HUES6 (cell line): ENCODE data around the gene SIX6.

Experiments used
- H3K27ac ChIP-seq: 2 replicates; pipeline ENCODE4 v1.7.0; 2013; ENCODE audit warnings: low read depth, mild to moderate bottlenecking, low read length, inconsistent platforms
- H3K27me3 ChIP-seq: 2 replicates; pipeline ENCODE4 v1.6.1; 2013; ENCODE audit warnings: low read length; ENCODE audit not compliant: control insufficient read depth, insufficient read depth
- H3K36me3 ChIP-seq: 2 replicates; pipeline ENCODE4 v1.6.1; 2013; ENCODE audit warnings: low read length; ENCODE audit not compliant: control insufficient read depth, insufficient read depth
- H3K4me1 ChIP-seq: 2 replicates; pipeline ENCODE4 v1.6.1; 2013; ENCODE audit warnings: low read length; ENCODE audit not compliant: control insufficient read depth, insufficient read depth
- H3K4me3 ChIP-seq: 2 replicates; pipeline ENCODE4 v1.5.1; 2013; ENCODE audit warnings: low read depth, low read length
- H3K9ac ChIP-seq: one replicate; pipeline ENCODE4 v1.6.1; 2013; ENCODE audit warnings: mild to moderate bottlenecking, low read length
- H3K9me3 ChIP-seq: 2 replicates; pipeline ENCODE4 v1.6.1; 2013; ENCODE audit warnings: low read depth, low read length; ENCODE audit not compliant: control insufficient read depth, insufficient read depth

The SIX6 gene

GRCh38 chr14:60506010-60506409 is 2.9 kb upstream of the SIX6 start:
- Histone ChIP-seq H3K4me3 (peak overlapping the region; percentile 48; the same call in 1 of the 2 replicates), H3K27me3 (peaks cover 100% of the 10 kb centered on the region), H3K36me3 (no peaks in the 10 kb centered on the region), H3K9ac (no peak overlapping the region), H3K9me3 (no peaks in the 10 kb centered on the region), H3K27ac (no peak overlapping the region), H3K4me1 (peaks cover 28% of the 10 kb centered on the region)

GRCh38 chr14:60506462-60506984 is 2.4 kb upstream of the SIX6 start:
- Histone ChIP-seq H3K4me3 (peak overlapping the region; percentile 48), H3K27ac (no peak overlapping the region), H3K36me3 (no peaks in the 10 kb centered on the region), H3K9ac (no peak overlapping the region), H3K27me3 (peaks cover 100% of the 10 kb centered on the region), H3K9me3 (no peaks in the 10 kb centered on the region), H3K4me1 (peaks cover 33% of the 10 kb centered on the region)

- Histone ChIP-seq H3K27ac (no peak overlapping the region), H3K9ac (no peak overlapping the region), H3K36me3 (no peaks in the 10 kb centered on the region), H3K4me3 (peak overlapping the region; percentile 48), H3K9me3 (no peaks in the 10 kb centered on the region), H3K4me1 (peaks cover 33% of the 10 kb centered on the region), H3K27me3 (peaks cover 100% of the 10 kb centered on the region)
Observed at GRCh38 chr14:60506985-60507829, 1.7 kb upstream of the SIX6 start.

- H3K36me3 ChIP-seq: no peaks in the 10 kb centered on the region
- peaks cover 39% of the 10 kb centered on the region for H3K4me1 ChIP-seq
- H3K4me3 ChIP-seq: peak overlapping the region; percentile 61
- H3K27me3 ChIP-seq: peaks cover 100% of the 10 kb centered on the region
- no peak overlapping the region for H3K27ac ChIP-seq
- H3K9ac ChIP-seq: no peak overlapping the region
- no peaks in the 10 kb centered on the region for H3K9me3 ChIP-seq
Observed at GRCh38 chr14:60508363-60508706, 611 bp upstream of the SIX6 start.

- no peak overlapping the region for H3K27ac ChIP-seq
- peaks cover 100% of the 10 kb centered on the region for H3K27me3 ChIP-seq
- H3K9ac ChIP-seq: no peak overlapping the region
- no peaks in the 10 kb centered on the region for H3K9me3 ChIP-seq
- no peaks in the 10 kb centered on the region for H3K36me3 ChIP-seq
- H3K4me1 ChIP-seq: peaks cover 39% of the 10 kb centered on the region
- H3K4me3 ChIP-seq: peak overlapping the region; percentile 61
Observed at GRCh38 chr14:60509438-60510253, 700 bp downstream of the SIX6 start.

- Histone ChIP-seq H3K27me3 (peaks cover 99% of the 10 kb centered on the region), H3K4me3 (peak overlapping the region; percentile 61; the same call in 1 of the 2 replicates), H3K9ac (no peak overlapping the region), H3K4me1 (peaks cover 39% of the 10 kb centered on the region), H3K9me3 (no peaks in the 10 kb centered on the region), H3K27ac (no peak overlapping the region), H3K36me3 (no peaks in the 10 kb centered on the region)
Observed at GRCh38 chr14:60510254-60510950, 1.5 kb downstream of the SIX6 start.

GRCh38 chr14:60510951-60511599 is 2.1 kb downstream of the SIX6 start:
- Histone ChIP-seq H3K27me3 (peaks cover 99% of the 10 kb centered on the region), H3K9me3 (no peaks in the 10 kb centered on the region), H3K9ac (no peak overlapping the region), H3K4me1 (peaks cover 38% of the 10 kb centered on the region), H3K36me3 (no peaks in the 10 kb centered on the region), H3K4me3 (peak overlapping the region; percentile 42), H3K27ac (no peak overlapping the region)

GRCh38 chr14:60512126-60512525 is 3.2 kb downstream of the SIX6 start:
- no peaks in the 10 kb centered on the region for H3K9me3 ChIP-seq
- no peak overlapping the region for H3K9ac ChIP-seq
- peaks cover 36% of the 10 kb centered on the region for H3K4me1 ChIP-seq
- no peak overlapping the region for H3K27ac ChIP-seq
- H3K4me3 ChIP-seq: no peak overlapping the region
- peaks cover 99% of the 10 kb centered on the region for H3K27me3 ChIP-seq
- H3K36me3 ChIP-seq: no peaks in the 10 kb centered on the region

- Histone ChIP-seq H3K4me1 (peaks cover 36% of the 10 kb centered on the region), H3K27ac (no peak overlapping the region), H3K36me3 (no peaks in the 10 kb centered on the region), H3K9ac (no peak overlapping the region), H3K27me3 (peaks cover 98% of the 10 kb centered on the region), H3K4me3 (no peak overlapping the region), H3K9me3 (no peaks in the 10 kb centered on the region)
Observed at GRCh38 chr14:60512973-60513571, 4.1 kb downstream of the SIX6 start.

- Histone ChIP-seq H3K4me1 (peaks cover 31% of the 10 kb centered on the region), H3K9ac (no peak overlapping the region), H3K27ac (no peak overlapping the region), H3K27me3 (peaks cover 97% of the 10 kb centered on the region), H3K9me3 (no peaks in the 10 kb centered on the region), H3K36me3 (no peaks in the 10 kb centered on the region), H3K4me3 (peak overlapping the region; percentile 65)
Observed at GRCh38 chr14:60514378-60514740, 5.4 kb downstream of the SIX6 start.
